ENCODE data around the gene ITGB1BP2.
"Not testable (repeated sequence)": the region's sequence is repeated elsewhere in the genome, so short reads cannot be mapped to it uniquely, and the experiment has no call there.

Gene ITGB1BP2

GRCh38 chrX:71320126-71320525 lies 18.6 kb downstream of the ITGB1BP2 start:
- no peak for TF ChIP-seq CTCF (IDR thresholded peaks at IDR 0.05; ENCODE audit: insufficient read depth, missing control alignments)
- FAIRE-seq (no peak), DNase-seq (ENCODE audit: insufficient read length, low spot score) (no peak)

- FAIRE-seq (no peak), DNase-seq (ENCODE audit: insufficient read length, low spot score) (no peak)
- no peak for TF ChIP-seq CTCF (IDR thresholded peaks at IDR 0.05; ENCODE audit: insufficient read depth, missing control alignments)
Observed at GRCh38 chrX:71321731-71322130, 20.2 kb downstream of the ITGB1BP2 start.

- DNase-seq (ENCODE audit: insufficient read length, low spot score); FAIRE-seq: not testable (repeated sequence)
Observed at GRCh38 chrX:71324452-71324851, 22.9 kb downstream of the ITGB1BP2 start.

GRCh38 chrX:71326394-71326793 lies 24.8 kb downstream of the ITGB1BP2 start:
- FAIRE-seq = no peak

GRCh38 chrX:71349151-71349665 lies 47.7 kb downstream of the ITGB1BP2 start:
- not testable (repeated sequence) for FAIRE-seq; DNase-seq (ENCODE audit: insufficient read length, low spot score)

More at GRCh38 chrX:71326394-71326793, 24.8 kb downstream of the ITGB1BP2 start:
- TF ChIP-seq CTCF (IDR thresholded peaks at IDR 0.05; ENCODE audit: insufficient read depth, missing control alignments) = no peak
- DNase-seq (ENCODE audit: insufficient read length, low spot score) = no peak

- not testable (repeated sequence) for FAIRE-seq
Observed at GRCh38 chrX:71349867-71350266, 48.3 kb downstream of the ITGB1BP2 start.

GRCh38 chrX:71352439-71352838 lies 50.9 kb downstream of the ITGB1BP2 start:
- DNase-seq (ENCODE audit: insufficient read length, low spot score); FAIRE-seq: not testable (repeated sequence)

More at GRCh38 chrX:71349867-71350266, 48.3 kb downstream of the ITGB1BP2 start:
- DNase-seq (ENCODE audit: insufficient read length, low spot score) = not testable (repeated sequence)

Data from D721Med (cell line).